Right atrium auricular region (tissue), 2 donors: Measurements from ENCODE around the gene MOAP1. TPM values are rescaled to one million over a fixed set of nuclear protein-coding genes. Genes with fewer than 3 reads are reported as not detected.

Experiments
- DNase-seq: peaks from one replicate; pipeline ENCODE4 v3.0.0-alpha.2; 2019; ENCODE audit warnings: low spot score
- H3K27ac ChIP-seq, 2 donors: fragments of 200-600 bp; sonication (generic); 1 replicate in 1 of 2; 2 replicates in 1 of 2; pipeline ENCODE4 v1.5.1; 2016 to 2019
- H3K27me3 ChIP-seq, 2 donors: fragments of 200-600 bp; sonication (generic); one replicate each; pipeline versions ENCODE4 v1.5.1 to v1.6.0; 2017 to 2019
- H3K36me3 ChIP-seq: fragments of 200-600 bp; sonication (generic); one replicate; pipeline ENCODE4 v1.5.1; 2016
- H3K4me1 ChIP-seq, 2 donors: fragments of 200-600 bp; sonication (generic); one replicate each; pipeline versions ENCODE4 v1.5.1 to v1.6.0; 2017 to 2019
- H3K4me3 ChIP-seq, 2 donors: fragments of 200-600 bp; sonication (generic); 1 replicate in 1 of 2; 2 replicates in 1 of 2; pipeline ENCODE4 v1.5.1; 2017 to 2019; ENCODE audit warnings: mild to moderate bottlenecking in 1 of 2, moderate library complexity in 1 of 2
- H3K9me3 ChIP-seq, 2 donors: fragments of 200-600 bp; sonication (generic); one replicate each; pipeline ENCODE4 v1.5.1; 2019
- total RNA-seq, 2 donors: library from RNA; depleted of rRNA; stranded (reverse); fragments of >200 nt; gene quantifications; one replicate each; pipeline ENCODE4 v1.1.0, GENCODE V29; 2016
- TF ChIP-seq, protein P1 (sequence below), 2 donors: fragments of 200-600 bp; sonication (generic); IDR thresholded peaks; one replicate each; pipeline ENCODE4 v1.5.1; 2019; ENCODE audit warnings: antibody characterized with exemption in 2 of 2

Gene MOAP1
- total RNA-seq, 2 donors from 2014 or later = 40.1 to 47.1 TPM

DNA sequence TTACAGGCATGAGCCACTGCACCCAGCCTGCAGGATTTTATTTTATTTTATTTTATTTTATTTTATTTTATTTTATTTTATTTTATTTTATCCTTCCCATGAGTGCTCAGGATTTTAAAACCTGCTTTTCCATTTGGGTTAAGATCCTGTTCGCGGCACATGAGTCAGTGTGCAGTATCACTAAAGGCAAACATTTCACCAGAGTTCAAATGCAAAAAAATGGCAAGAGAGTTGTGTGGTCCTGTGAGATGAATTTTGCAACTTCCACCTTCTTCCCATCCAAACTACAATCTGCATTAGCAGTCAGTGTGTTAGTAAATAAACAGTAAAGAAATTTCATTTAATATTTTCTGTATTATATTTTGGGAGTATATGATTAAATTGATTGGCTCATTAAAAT lies 29.0 kb downstream of the MOAP1 start:
- TF ChIP-seq, protein P1, sequence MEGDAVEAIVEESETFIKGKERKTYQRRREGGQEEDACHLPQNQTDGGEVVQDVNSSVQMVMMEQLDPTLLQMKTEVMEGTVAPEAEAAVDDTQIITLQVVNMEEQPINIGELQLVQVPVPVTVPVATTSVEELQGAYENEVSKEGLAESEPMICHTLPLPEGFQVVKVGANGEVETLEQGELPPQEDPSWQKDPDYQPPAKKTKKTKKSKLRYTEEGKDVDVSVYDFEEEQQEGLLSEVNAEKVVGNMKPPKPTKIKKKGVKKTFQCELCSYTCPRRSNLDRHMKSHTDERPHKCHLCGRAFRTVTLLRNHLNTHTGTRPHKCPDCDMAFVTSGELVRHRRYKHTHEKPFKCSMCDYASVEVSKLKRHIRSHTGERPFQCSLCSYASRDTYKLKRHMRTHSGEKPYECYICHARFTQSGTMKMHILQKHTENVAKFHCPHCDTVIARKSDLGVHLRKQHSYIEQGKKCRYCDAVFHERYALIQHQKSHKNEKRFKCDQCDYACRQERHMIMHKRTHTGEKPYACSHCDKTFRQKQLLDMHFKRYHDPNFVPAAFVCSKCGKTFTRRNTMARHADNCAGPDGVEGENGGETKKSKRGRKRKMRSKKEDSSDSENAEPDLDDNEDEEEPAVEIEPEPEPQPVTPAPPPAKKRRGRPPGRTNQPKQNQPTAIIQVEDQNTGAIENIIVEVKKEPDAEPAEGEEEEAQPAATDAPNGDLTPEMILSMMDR (IDR thresholded peaks at IDR 0.05) = no peak
- DNase-seq = no peak
- H3K36me3 ChIP-seq = no peaks in the 10 kb centered on the region
- H3K4me3 ChIP-seq = no peak overlapping the region
- H3K4me1 ChIP-seq = no peaks in the 10 kb centered on the region
- no peak overlapping the region for H3K27ac ChIP-seq
- H3K9me3 ChIP-seq = no peaks in the 10 kb centered on the region
- H3K27me3 ChIP-seq = no peaks in the 10 kb centered on the region

DNA sequence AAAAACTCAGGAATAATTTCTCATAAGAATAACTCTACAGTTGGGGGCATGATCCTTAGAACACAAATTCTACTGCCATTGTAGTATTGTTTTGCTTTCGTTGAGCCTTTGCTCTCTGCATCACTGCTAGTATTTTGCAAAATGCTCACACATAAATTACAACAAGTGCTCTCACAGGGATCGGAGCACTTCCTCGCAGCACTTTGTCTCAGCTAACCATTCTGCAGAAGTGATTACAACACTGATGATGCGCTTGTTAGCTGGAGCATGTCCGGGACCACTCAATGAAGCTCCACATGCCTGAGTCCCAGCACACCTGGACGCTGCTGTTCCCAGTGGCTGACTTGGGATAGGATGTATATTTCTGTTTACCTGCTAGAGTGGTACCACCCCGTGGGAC lies 31.6 kb downstream of the MOAP1 start:
- Histone ChIP-seq H3K4me1 (no peaks in the 10 kb centered on the region), H3K36me3 (no peaks in the 10 kb centered on the region), H3K9me3 (no peaks in the 10 kb centered on the region), H3K27ac (no peak overlapping the region), H3K4me3 (no peak overlapping the region), H3K27me3 (no peaks in the 10 kb centered on the region)
- DNase-seq = no peak
- TF ChIP-seq, protein P1 (IDR thresholded peaks at IDR 0.05) = no peak

DNA sequence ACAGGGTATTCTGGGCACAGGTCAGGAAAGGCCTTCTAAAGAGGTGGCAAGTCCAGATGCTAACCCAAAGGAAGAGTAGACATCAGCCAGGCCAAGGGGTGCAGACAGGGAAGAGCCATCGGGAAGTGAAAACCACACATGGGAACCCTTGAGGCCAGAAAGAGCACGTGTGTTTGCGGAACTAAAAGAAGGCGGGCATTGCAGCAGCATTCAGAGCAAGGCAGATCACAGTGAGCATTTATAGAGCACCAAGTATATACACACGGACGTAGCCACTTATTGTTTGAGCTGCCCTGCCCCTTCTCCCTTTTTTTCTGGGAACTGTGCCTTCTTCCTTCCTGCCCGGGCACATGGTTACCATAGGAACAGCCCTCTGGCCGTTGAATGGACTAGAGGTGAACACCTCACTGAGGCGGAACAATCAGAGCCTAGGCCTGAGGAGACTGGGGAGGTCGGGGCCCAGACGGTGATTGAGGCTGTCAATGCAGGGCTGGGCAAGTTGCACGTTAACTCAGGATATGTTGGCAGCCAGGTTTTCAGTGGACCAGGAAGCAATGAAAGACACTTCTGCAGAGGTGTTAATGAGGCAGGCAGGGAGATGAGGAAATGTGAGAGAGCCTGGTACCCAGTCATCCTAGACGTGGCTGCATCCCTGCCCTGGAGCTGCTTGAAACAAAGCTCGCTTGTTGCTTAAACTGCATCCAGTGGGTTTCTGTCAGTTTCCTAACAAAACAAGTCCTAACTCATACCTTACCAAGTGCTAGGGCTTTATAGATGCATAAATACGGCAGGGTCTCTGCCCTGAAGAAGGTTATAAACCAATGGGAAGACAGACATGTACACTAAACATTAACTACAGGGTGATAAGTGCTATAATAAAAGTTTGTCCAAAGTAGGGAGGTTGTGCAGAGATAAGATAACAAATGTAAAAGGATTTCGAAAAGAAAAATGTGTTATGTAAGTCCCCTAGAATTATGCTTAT lies 34.2 kb downstream of the MOAP1 start:
- H3K9me3 ChIP-seq = no peaks in the 10 kb centered on the region
- no peak overlapping the region for H3K27ac ChIP-seq
- TF ChIP-seq, protein P1 (IDR thresholded peaks at IDR 0.05) = no peak
- H3K4me1 ChIP-seq = no peaks in the 10 kb centered on the region
- DNase-seq = no peak
- H3K4me3 ChIP-seq = no peak overlapping the region
- no peaks in the 10 kb centered on the region for H3K36me3 ChIP-seq
- H3K27me3 ChIP-seq = no peaks in the 10 kb centered on the region

DNA sequence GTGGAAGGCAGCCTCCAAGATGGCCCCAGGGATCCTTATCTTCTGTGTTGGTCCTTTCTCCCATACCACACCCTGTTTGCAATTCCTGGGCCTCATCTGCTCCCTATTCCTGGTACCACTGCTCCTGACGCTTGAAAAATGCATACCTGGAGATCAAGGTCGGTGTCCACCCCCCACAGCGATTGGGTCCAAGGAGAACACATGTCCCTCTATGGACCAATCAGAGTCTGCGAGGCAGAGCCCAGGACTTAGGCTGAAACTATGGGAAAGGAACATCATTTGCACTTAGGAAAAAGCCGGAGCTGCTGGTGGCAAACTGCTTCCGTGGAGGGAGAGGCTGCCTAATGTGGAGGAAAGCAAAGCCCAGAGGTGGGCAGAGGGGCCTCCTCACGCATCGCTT lies 35.7 kb downstream of the MOAP1 start:
- no peak overlapping the region for H3K4me3 ChIP-seq
- no peaks in the 10 kb centered on the region for H3K36me3 ChIP-seq
- H3K27ac ChIP-seq = no peak overlapping the region
- H3K9me3 ChIP-seq = no peaks in the 10 kb centered on the region
- TF ChIP-seq, protein P1 (IDR thresholded peaks at IDR 0.05) = no peak
- no peaks in the 10 kb centered on the region for H3K4me1 ChIP-seq
- DNase-seq = no peak
- H3K27me3 ChIP-seq = no peaks in the 10 kb centered on the region

DNA sequence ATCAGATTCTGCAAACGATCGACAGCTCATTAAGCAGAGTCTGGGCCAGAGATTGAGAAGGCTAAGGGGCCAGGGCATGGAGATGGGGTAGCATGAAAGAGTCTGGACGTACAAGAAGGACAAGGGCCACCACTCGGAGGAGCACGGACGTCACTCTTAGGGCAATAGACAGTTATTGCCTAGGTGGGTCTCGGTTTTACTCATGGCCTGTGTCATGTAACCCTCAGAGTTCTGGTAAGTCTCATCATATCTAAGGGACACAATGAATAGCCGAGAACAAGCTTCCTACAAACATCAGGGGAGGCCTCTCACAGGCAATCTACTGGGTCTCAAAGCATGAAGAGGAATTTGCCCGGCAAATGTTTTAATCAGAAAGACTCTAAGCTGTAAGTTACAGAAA lies 38.6 kb downstream of the MOAP1 start:
- TF ChIP-seq, protein P1 (IDR thresholded peaks at IDR 0.05) = no peak
- Histone ChIP-seq H3K4me1 (no peaks in the 10 kb centered on the region), H3K27me3 (no peaks in the 10 kb centered on the region)

More for the DNA sequence above, 38.6 kb downstream of the MOAP1 start:
- Histone ChIP-seq H3K27ac (no peak overlapping the region), H3K9me3 (no peaks in the 10 kb centered on the region), H3K36me3 (no peaks in the 10 kb centered on the region), H3K4me3 (no peak overlapping the region)
- DNase-seq = no peak
